Aorta (tissue), 5 donors: Measurements from ENCODE around the gene ZBTB47. TPM values are rescaled to one million over a fixed set of nuclear protein-coding genes. Genes with fewer than 3 reads are reported as not detected.

Experiments
- ATAC-seq: fragments of 200-7000 bp; cut with Tn5 transposase; one replicate; pipeline ENCODE4 v1.9.1; 2022; ENCODE audit warnings: moderate library complexity; ENCODE audit not compliant: low FRiP score
- DNase-seq, 2 donors: peaks; one replicate each; pipeline ENCODE4 v3.0.0-alpha.2; 2020
- H3K27ac ChIP-seq, 2 donors: one replicate each; pipeline ENCODE4 v1.5.1; 2013; ENCODE audit warnings: low read length in 2 of 2, mild to moderate bottlenecking in 2 of 2, moderate library complexity in 2 of 2, control low read depth in 1 of 2, inconsistent platforms in 1 of 2, low read depth in 1 of 2
- H3K27me3 ChIP-seq, 2 donors: one replicate each; pipeline ENCODE4 v1.6.1; 2013; ENCODE audit warnings: control low read depth in 1 of 2, low read length in 1 of 2, mild to moderate bottlenecking in 1 of 2, moderate library complexity in 1 of 2; ENCODE audit not compliant: insufficient read depth in 2 of 2, control insufficient read depth in 1 of 2
- H3K36me3 ChIP-seq, 2 donors: one replicate each; pipeline ENCODE4 v1.6.1; 2013; ENCODE audit warnings: control low read depth in 1 of 2, low read length in 1 of 2, mild to moderate bottlenecking in 1 of 2; ENCODE audit not compliant: insufficient read depth in 2 of 2, control insufficient read depth in 1 of 2
- H3K4me1 ChIP-seq, 2 donors: one replicate each; pipeline ENCODE4 v1.6.1; 2013; ENCODE audit warnings: low read length in 2 of 2, control low read depth in 1 of 2, mild to moderate bottlenecking in 1 of 2, moderate library complexity in 1 of 2; ENCODE audit not compliant: insufficient read depth in 2 of 2, control insufficient read depth in 1 of 2
- H3K4me3 ChIP-seq, 2 donors: one replicate each; pipeline ENCODE4 v1.5.1; 2013; ENCODE audit warnings: low read length in 2 of 2, control low read depth in 1 of 2, mild to moderate bottlenecking in 1 of 2
- H3K9me3 ChIP-seq: one replicate; pipeline ENCODE4 v1.6.1; 2013; ENCODE audit warnings: mild to moderate bottlenecking, low read length; ENCODE audit not compliant: control insufficient read depth
- WGBS, 2 donors: extraction: QIAGEN DNeasy Blood & Tissue Kit; methylation state at CpG; one replicate each; pipeline ENCODE4 v1.1.7; 2013; 5-methylcytosine and 5-hydroxymethylcytosine counted together
- intact Hi-C, 2 donors: fragments of 100-400 bp; cut with DNase I; formaldehyde crosslinking; loops; one replicate each; pipeline versions ENCODE4 v1.14.2 to v1.15.0; 2022
- polyA plus RNA-seq, 2 donors: library from polyadenylated mRNA; stranded (reverse); fragments of 200-250 nt; gene quantifications; one replicate each; pipeline ENCODE4 v1.2.3, GENCODE V29; 2013
- total RNA-seq, 2 donors: library from RNA; stranded (reverse); fragmentation: NEBNext Ultra II Directional; extraction: Animal tissue kit (Norgen Biotek cat#: 25700); gene quantifications; one replicate each; pipeline ENCODE4 v1.2.1, GENCODE V29; 2021
- donor health status: healthy with polysubstance abuse.
- donor health status: Bipolar disorder and iron deficiency.
- donor health status: DM: no; HTN: no; CAD: no.
- donor health status: DM: no; HTN: no; CAD: no.
- donor health status: DM: yes; HTN: yes; CAD: no.

ZBTB47 gene
- total and polyA plus RNA-seq, 4 donors, result 42.3 to 82.0 (median 74.8) TPM

- ATAC-seq (no peak), DNase-seq (peak in 1 of 2 donors; percentile 76)
- Histone ChIP-seq H3K9me3 (no peaks in the 10 kb centered on the region), H3K27ac (peak overlapping the region in 1 of 2 donors; percentile 90), H3K4me1 (no peaks in the 10 kb centered on the region), H3K27me3 (no peaks in the 10 kb centered on the region), H3K36me3 (peaks cover 0 to 2% of the 10 kb centered on the region in 2 donors), H3K4me3 (no peak overlapping the region)
- WGBS, 2 donors, result 64 to 66% methylated on average over 6 of the region's 6 CpGs
- intact Hi-C loops, result loop anchor here in 1 of 2 donors (2.0 kb wide), 1 partner anchor 87 kb away; no protein-coding TSS in a partner anchor
Measured at GRCh38 chr3:42655980-42656679, 2.6 kb downstream of the ZBTB47 start.

DNA sequence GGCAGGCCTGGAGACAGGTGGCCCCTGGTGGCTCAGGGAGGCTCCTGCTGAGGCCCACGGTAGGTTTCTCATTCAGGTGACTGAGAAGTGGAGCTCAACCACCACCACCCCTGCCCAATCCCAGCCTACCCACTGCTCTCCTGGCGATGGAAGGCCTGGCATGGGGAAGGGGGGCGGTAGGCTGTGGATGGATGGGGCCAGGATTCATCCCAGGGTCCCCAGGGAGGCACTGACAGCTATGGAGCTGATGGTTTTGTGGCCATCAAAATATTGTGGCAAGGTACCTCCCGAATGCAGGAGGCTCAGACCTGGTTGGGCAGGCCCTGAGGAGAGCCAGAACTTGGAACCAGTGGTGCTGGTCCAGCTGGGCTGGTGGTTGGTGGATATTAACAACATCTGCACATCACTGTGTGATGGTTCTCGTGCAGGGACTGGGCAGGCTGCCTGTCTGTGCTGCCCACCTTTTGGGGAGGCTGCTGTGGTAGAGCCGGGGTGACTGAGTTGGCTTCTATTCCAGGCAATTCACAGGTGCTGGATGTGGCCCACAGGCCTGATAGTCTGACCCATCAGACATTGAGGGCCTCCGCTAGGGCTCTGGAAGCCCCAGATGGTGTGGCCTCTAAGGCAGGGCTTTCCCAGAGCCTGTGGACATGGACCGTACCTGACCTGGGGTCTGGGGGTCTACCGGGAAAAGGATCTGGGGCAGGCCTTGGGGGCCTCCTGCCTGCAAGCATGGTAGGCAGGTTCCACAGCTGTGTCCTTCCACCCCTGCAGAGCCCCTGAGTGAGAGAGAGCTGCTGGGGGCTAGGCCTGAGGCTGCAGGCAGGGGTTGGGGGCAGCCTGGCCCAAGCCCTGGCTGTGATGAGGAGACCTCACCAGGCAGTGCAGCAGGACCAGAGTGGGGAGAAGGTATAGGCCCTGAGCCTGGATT lies 3.4 kb downstream of the ZBTB47 start:
- DNase-seq (no peak), ATAC-seq (no peak)
- Histone ChIP-seq H3K4me1 (no peaks in the 10 kb centered on the region), H3K36me3 (peaks cover 0 to 2% of the 10 kb centered on the region in 2 donors), H3K27me3 (no peaks in the 10 kb centered on the region), H3K4me3 (no peak overlapping the region), H3K27ac (peak overlapping the region in 1 of 2 donors; percentile 13), H3K9me3 (no peaks in the 10 kb centered on the region)
- intact Hi-C loops, result no loop called here
- 70 to 74% methylated on average over 9 of the region's 9 CpGs for WGBS, 2 donors

DNA sequence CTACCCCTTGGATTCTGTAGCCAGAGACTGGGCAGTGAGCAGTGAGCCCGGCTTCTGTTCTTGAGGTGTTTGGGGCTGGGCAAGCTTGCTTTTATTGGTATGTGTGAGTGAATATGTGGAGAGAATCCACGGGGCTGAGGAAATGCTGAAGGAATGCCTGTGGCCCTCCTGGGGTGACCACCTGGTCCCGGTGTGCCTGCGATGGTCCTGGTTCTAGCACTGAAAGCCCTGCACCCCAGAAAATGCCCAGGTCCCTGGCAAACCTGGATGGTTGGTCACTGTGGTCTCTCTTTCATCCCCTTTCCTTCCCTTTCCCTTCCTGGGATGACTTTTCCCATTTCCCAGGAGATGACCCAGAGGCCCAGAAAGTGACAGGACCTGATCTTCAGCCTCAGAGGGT lies 4.2 kb downstream of the ZBTB47 start:
- no peak overlapping the region for H3K27ac ChIP-seq
- intact Hi-C loops, result no loop called here

GRCh38 chr3:42658091-42658770 lies 4.7 kb downstream of the ZBTB47 start:
- no peak overlapping the region for H3K4me3 ChIP-seq
- H3K27me3 ChIP-seq, result no peaks in the 10 kb centered on the region
- H3K4me1 ChIP-seq, result no peaks in the 10 kb centered on the region
- H3K27ac ChIP-seq, result no peak overlapping the region
- H3K9me3 ChIP-seq, result no peaks in the 10 kb centered on the region
- 83 to 85% methylated on average over 34 of the region's 34 CpGs for WGBS, 2 donors
- ATAC-seq (no peak), DNase-seq (no peak)
- intact Hi-C loops, result no loop called here
- peaks cover 0 to 2% of the 10 kb centered on the region in 2 donors for H3K36me3 ChIP-seq

More for the DNA sequence above, 4.2 kb downstream of the ZBTB47 start:
- no peak overlapping the region for H3K4me3 ChIP-seq
- ATAC-seq, result no peak
- WGBS, 2 donors, result 76 to 82% methylated on average over 4 of the region's 4 CpGs
- peaks cover 0 to 2% of the 10 kb centered on the region in 2 donors for H3K36me3 ChIP-seq
- no peaks in the 10 kb centered on the region for H3K9me3 ChIP-seq
- no peaks in the 10 kb centered on the region for H3K4me1 ChIP-seq
- DNase-seq, result no peak
- H3K27me3 ChIP-seq, result no peaks in the 10 kb centered on the region

DNA sequence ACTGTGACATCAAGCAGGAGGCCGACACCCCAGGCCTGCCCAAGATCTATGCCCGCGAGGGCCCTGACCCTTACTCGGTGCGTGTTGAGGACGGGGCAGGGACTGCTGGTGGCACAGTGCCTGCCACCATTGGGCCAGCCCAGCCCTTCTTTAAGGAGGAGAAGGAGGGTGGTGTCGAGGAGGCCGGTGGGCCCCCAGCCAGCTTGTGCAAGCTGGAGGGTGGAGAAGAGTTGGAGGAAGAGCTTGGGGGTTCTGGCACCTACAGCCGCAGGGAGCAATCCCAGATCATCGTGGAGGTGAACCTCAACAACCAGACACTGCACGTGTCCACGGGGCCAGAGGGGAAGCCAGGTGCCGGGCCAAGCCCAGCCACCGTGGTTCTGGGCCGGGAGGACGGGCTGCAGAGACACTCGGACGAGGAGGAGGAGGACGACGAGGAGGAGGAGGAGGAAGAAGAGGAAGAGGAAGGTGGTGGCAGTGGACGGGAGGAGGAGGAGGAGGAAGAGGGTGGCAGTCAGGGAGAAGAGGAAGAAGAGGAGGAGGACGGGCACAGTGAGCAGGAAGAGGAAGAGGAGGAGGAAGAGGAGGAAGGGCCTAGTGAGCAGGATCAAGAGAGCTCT lies 5.4 kb downstream of the ZBTB47 start:
- no peak for ATAC-seq

GRCh38 chr3:42659451-42660130 lies 6.1 kb downstream of the ZBTB47 start:
- intact Hi-C loops, result no loop called here
- 55 to 62% methylated on average over 22 to 25 of the region's 25 CpGs for WGBS, 2 donors
- Histone ChIP-seq H3K36me3 (peaks cover 0 to 2% of the 10 kb centered on the region in 2 donors), H3K9me3 (no peaks in the 10 kb centered on the region), H3K4me3 (no peak overlapping the region), H3K27ac (peak overlapping the region in 1 of 2 donors; percentile 2), H3K27me3 (no peaks in the 10 kb centered on the region), H3K4me1 (no peaks in the 10 kb centered on the region)
- ATAC-seq, result no peak
- no peak for DNase-seq

More for the DNA sequence above, 5.4 kb downstream of the ZBTB47 start:
- DNase-seq, result peak in 1 of 2 donors; percentile 47
- peaks cover 0 to 2% of the 10 kb centered on the region in 2 donors for H3K36me3 ChIP-seq
- 51 to 57% methylated on average over 22 of the region's 22 CpGs for WGBS, 2 donors
- H3K27me3 ChIP-seq, result no peaks in the 10 kb centered on the region
- H3K9me3 ChIP-seq, result no peaks in the 10 kb centered on the region
- no peaks in the 10 kb centered on the region for H3K4me1 ChIP-seq
- no peak overlapping the region for H3K27ac ChIP-seq
- intact Hi-C loops, result no loop called here
- no peak overlapping the region for H3K4me3 ChIP-seq

DNA sequence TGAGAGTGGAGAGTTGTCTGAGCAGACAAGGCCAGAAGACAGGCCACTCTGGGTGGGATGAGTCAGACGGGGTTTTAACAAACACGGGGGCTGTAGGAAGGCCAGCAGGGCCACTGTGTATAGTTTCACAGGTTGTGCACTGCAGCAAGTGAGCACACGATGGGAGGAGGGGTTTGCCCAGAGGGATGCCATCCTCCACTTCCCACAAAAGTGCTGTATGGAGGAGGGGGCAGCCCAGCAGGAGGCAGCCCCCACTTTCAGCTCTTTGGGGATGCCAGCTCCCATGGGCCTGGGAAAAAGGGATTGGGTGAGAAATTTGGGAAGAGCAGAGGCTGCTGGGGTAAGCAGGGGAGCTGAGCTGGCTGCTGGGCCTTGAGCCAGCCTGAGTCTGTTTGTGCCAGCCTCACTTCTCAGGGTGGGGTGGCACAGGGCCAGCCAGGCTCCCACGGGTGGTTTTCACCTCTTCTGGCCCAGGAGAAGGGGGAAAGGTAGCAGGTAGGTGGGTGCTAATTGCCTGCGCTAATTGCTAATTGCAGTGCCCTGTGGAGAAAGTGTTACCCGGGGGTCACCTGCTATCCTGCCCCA lies 6.7 kb downstream of the ZBTB47 start:
- Histone ChIP-seq H3K36me3 (peaks cover 0 to 2% of the 10 kb centered on the region in 2 donors), H3K4me1 (no peaks in the 10 kb centered on the region), H3K27me3 (no peaks in the 10 kb centered on the region), H3K4me3 (no peak overlapping the region), H3K27ac (peak overlapping the region in 1 of 2 donors; percentile 6), H3K9me3 (no peaks in the 10 kb centered on the region)
- ATAC-seq (no peak), DNase-seq (peak in 1 of 2 donors; percentile 55)
- intact Hi-C loops, result no loop called here
- 31 to 36% methylated on average over 6 of the region's 6 CpGs for WGBS, 2 donors
